Parathyroid adenoma (tissue), 2 donors: ENCODE results near the gene PTPRD.

ENCODE experiments used
- H2AFZ ChIP-seq: fragments of 300-600 bp; sonication (generic); one replicate; pipeline ENCODE4 v1.7.0; 2017; ENCODE audit warnings: antibody characterized with exemption, mild to moderate bottlenecking
- H3K27ac ChIP-seq: fragments of 300-600 bp; sonication (generic); one replicate; pipeline ENCODE4 v1.7.0; 2017
- H3K27me3 ChIP-seq: fragments of 300-600 bp; sonication (generic); one replicate; pipeline ENCODE4 v1.7.0; 2017; ENCODE audit warnings: low read length; ENCODE audit not compliant: control insufficient read depth, insufficient read depth
- H3K36me3 ChIP-seq: fragments of 300-600 bp; sonication (generic); one replicate; pipeline ENCODE4 v1.7.0; 2017; ENCODE audit warnings: low read length; ENCODE audit not compliant: control insufficient read depth, insufficient read depth
- H3K4me1 ChIP-seq: fragments of 300-600 bp; sonication (generic); one replicate; pipeline ENCODE4 v1.7.0; 2017; ENCODE audit warnings: control low read depth
- H3K4me2 ChIP-seq: fragments of 300-600 bp; sonication (generic); one replicate; pipeline ENCODE4 v1.7.0; 2017; ENCODE audit warnings: low read length
- H3K4me3 ChIP-seq: fragments of 300-600 bp; sonication (generic); one replicate; pipeline ENCODE4 v1.7.0; 2017; ENCODE audit warnings: low read depth, low read length
- H3K79me2 ChIP-seq: fragments of 300-600 bp; sonication (generic); one replicate; pipeline ENCODE4 v1.7.0; 2017; ENCODE audit warnings: control low read depth
- H3K9ac ChIP-seq: fragments of 300-600 bp; sonication (generic); one replicate; pipeline ENCODE4 v1.7.0; 2017; ENCODE audit warnings: mild to moderate bottlenecking
- H3K9me3 ChIP-seq: fragments of 300-600 bp; sonication (generic); one replicate; pipeline ENCODE4 v1.7.0; 2017; ENCODE audit warnings: low read length; ENCODE audit not compliant: control insufficient read depth
- TF ChIP-seq, protein P1 (sequence below): fragments of 300-600 bp; sonication (generic); IDR thresholded peaks from one replicate; pipeline ENCODE4 v1.7.0; 2017; ENCODE audit warnings: antibody characterized with exemption, mild to moderate bottlenecking
- donor health status: primary hyperparathyroidism.

Gene PTPRD

DNA sequence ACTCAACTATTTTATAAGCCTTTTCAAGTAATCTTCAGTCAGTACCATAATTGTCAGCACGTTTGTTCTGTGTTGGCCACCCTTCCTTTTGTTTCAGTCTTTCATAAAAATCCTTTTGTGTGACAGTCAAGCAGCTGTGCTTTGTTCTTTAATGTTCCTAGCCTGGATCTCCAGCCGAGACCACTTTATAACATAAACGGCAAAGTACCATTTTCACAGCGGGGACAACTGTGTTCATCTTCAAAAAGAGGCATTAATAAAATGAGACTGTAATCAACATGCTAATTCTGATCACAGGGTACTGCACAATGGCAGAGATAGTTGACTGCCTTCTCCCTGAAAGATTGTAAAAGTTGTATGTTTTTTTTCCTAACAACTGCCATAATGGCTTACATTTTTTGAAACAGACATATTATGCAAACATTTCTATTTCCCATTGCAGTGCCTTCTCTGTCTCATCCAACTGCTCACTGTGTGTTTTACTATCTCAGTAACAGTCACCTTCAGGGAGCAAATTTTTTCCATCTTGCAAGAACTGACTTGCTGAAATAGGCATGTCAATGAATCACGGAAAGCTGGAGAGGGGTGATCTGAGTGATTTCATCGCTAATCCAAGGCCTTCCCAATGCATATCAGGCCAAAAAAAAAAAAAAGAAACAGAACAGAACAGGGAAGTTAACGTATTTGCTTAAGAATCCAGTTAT, 1984.7 kb downstream of the PTPRD start:
- Histone ChIP-seq H3K79me2 (no peaks in the 10 kb centered on the region), H3K4me3 (no peak overlapping the region), H3K27ac (no peak overlapping the region), H3K4me2 (no peak overlapping the region), H3K4me1 (no peaks in the 10 kb centered on the region), H3K36me3 (no peaks in the 10 kb centered on the region), H3K27me3 (no peaks in the 10 kb centered on the region), H3K9me3 (no peaks in the 10 kb centered on the region), H2AFZ (no peak overlapping the region), H3K9ac (no peak overlapping the region)
- TF ChIP-seq, protein P1, sequence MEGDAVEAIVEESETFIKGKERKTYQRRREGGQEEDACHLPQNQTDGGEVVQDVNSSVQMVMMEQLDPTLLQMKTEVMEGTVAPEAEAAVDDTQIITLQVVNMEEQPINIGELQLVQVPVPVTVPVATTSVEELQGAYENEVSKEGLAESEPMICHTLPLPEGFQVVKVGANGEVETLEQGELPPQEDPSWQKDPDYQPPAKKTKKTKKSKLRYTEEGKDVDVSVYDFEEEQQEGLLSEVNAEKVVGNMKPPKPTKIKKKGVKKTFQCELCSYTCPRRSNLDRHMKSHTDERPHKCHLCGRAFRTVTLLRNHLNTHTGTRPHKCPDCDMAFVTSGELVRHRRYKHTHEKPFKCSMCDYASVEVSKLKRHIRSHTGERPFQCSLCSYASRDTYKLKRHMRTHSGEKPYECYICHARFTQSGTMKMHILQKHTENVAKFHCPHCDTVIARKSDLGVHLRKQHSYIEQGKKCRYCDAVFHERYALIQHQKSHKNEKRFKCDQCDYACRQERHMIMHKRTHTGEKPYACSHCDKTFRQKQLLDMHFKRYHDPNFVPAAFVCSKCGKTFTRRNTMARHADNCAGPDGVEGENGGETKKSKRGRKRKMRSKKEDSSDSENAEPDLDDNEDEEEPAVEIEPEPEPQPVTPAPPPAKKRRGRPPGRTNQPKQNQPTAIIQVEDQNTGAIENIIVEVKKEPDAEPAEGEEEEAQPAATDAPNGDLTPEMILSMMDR, result no peak

DNA sequence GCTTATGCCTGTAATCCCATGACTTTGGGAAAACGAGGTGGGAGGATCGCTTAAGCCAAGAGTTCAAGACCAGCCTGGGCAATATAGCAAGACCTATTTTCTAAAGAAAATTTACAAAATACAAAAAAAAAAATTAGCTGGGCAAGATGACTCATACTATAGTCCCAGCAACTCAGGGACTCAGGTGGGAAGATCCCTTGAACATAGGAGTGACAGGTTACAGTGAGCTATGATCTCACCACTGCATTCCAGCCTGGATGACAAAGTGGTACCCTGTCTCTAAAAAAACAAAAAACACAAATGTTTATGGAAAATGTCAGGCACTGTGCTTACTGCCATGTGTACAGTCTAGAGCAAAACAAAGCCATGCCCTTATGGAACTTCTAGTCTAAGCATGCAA, 1989.9 kb downstream of the PTPRD start:
- Histone ChIP-seq H3K4me3 (no peak overlapping the region), H3K27ac (no peak overlapping the region), H3K79me2 (no peaks in the 10 kb centered on the region), H3K9me3 (no peaks in the 10 kb centered on the region), H3K9ac (no peak overlapping the region), H3K4me2 (no peak overlapping the region), H3K27me3 (no peaks in the 10 kb centered on the region), H3K4me1 (no peaks in the 10 kb centered on the region), H3K36me3 (no peaks in the 10 kb centered on the region), H2AFZ (no peak overlapping the region)
- TF ChIP-seq, protein P1, result no peak

DNA sequence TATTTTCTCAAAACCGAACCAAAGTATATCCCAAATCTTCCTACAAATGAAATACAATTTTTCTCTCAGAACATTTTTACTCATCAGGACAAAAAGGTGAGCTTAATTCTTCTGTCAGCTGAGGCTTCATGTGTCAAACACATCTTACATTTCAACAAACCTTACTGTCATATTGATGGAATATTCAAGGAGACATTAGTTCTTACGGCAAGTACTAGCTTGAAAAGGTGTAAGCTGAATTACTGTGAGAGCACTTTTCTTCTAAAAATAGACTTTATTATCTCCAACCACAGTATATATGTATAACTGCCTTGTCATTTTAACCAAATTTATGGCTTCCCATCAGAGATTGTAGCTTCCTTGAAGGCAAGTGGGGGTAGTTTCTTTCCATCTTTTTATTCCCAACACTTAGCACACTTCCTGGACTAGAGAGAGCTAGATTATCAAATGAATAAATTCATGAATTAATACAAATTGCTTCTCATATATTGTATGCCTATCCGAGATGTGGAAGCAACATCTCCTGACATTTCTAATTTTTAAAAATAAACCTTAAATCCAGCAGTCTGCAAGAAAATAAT, 1990.5 kb downstream of the PTPRD start:
- H3K4me1 ChIP-seq, result no peaks in the 10 kb centered on the region
- no peak overlapping the region for H3K4me2 ChIP-seq
- no peaks in the 10 kb centered on the region for H3K27me3 ChIP-seq
- H3K27ac ChIP-seq, result no peak overlapping the region
- H3K36me3 ChIP-seq, result no peaks in the 10 kb centered on the region
- TF ChIP-seq, protein P1, result no peak
- no peak overlapping the region for H3K4me3 ChIP-seq
- no peaks in the 10 kb centered on the region for H3K9me3 ChIP-seq
- no peak overlapping the region for H2AFZ ChIP-seq
- no peak overlapping the region for H3K9ac ChIP-seq
- H3K79me2 ChIP-seq, result no peaks in the 10 kb centered on the region

DNA sequence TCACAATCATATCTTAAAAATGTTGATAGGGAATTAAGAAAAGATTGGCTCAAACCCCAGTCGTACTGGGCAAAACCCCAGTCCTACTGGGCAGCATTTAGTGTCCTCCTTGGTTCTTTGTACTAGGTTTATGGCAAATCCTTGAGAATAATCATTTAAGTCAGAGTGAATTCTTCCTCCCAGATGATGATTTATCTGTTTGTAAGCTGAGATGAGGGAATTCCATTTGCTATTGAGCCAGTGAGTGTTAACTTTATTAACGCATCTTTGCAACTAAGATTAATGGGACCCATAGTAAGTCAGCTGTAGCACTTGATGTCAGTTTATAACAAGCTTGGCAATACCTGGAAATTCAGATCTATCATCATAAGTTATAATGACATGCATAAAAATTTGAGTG, 1991.4 kb downstream of the PTPRD start:
- no peaks in the 10 kb centered on the region for H3K4me1 ChIP-seq
- H3K27me3 ChIP-seq, result no peaks in the 10 kb centered on the region
- no peaks in the 10 kb centered on the region for H3K9me3 ChIP-seq
- H3K4me2 ChIP-seq, result no peak overlapping the region
- TF ChIP-seq, protein P1, result no peak
- no peak overlapping the region for H2AFZ ChIP-seq
- H3K79me2 ChIP-seq, result no peaks in the 10 kb centered on the region
- no peak overlapping the region for H3K9ac ChIP-seq
- no peak overlapping the region for H3K4me3 ChIP-seq
- no peak overlapping the region for H3K27ac ChIP-seq
- no peaks in the 10 kb centered on the region for H3K36me3 ChIP-seq

DNA sequence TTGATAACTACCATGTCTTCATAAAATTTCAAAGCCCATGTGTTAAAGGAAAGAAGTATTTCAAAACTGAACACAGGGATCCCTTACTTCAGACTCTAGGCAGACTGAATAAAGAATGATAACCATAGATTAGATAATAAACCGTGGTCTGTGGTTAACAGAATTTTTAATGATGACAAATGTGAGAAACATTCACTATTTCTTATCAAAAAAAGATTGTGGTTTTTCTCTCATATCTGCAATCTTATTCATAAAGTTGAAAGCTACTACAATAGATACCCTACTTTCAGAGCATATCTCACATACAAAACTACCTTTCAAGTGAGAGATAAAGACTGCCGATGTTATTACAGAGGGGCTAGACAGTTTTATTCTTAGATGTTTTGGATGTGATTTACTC, 1996.4 kb downstream of the PTPRD start:
- H3K4me1 ChIP-seq, result no peaks in the 10 kb centered on the region
- H3K4me3 ChIP-seq, result no peak overlapping the region
- H3K27ac ChIP-seq, result no peak overlapping the region
- H3K27me3 ChIP-seq, result no peaks in the 10 kb centered on the region
- no peak overlapping the region for H3K9ac ChIP-seq
- no peak overlapping the region for H3K4me2 ChIP-seq
- TF ChIP-seq, protein P1, result no peak
- no peaks in the 10 kb centered on the region for H3K79me2 ChIP-seq
- no peaks in the 10 kb centered on the region for H3K9me3 ChIP-seq
- no peaks in the 10 kb centered on the region for H3K36me3 ChIP-seq
- H2AFZ ChIP-seq, result no peak overlapping the region
